Adrenal gland (tissue), 5 donors: ENCODE data around the gene NACC2.

Experiments
- CTCF ChIP-seq, 6 experiments: fragments of 450-650 bp in 4 of 6; fragments of 200-600 bp in 2 of 6; sonication (generic) in 1 of 6; IDR thresholded peaks; 1 replicate in 5 of 6; 2 replicates in 1 of 6; pipeline versions ENCODE4 v1.5.1 to v1.8.0; 2016 to 2021; ENCODE audit warnings: antibody characterized with exemption in 6 of 6, mild to moderate bottlenecking in 2 of 6, moderate library complexity in 1 of 6
- POLR2A ChIP-seq, 2 donors: fragments of 450-650 bp; IDR thresholded peaks; one replicate each; pipeline ENCODE4 v1.6.1; 2017; ENCODE audit warnings: antibody characterized with exemption in 2 of 2, mild to moderate bottlenecking in 2 of 2, moderate library complexity in 1 of 2
- donor health status: DM: no; HTN: no; CAD: no.

DNA sequence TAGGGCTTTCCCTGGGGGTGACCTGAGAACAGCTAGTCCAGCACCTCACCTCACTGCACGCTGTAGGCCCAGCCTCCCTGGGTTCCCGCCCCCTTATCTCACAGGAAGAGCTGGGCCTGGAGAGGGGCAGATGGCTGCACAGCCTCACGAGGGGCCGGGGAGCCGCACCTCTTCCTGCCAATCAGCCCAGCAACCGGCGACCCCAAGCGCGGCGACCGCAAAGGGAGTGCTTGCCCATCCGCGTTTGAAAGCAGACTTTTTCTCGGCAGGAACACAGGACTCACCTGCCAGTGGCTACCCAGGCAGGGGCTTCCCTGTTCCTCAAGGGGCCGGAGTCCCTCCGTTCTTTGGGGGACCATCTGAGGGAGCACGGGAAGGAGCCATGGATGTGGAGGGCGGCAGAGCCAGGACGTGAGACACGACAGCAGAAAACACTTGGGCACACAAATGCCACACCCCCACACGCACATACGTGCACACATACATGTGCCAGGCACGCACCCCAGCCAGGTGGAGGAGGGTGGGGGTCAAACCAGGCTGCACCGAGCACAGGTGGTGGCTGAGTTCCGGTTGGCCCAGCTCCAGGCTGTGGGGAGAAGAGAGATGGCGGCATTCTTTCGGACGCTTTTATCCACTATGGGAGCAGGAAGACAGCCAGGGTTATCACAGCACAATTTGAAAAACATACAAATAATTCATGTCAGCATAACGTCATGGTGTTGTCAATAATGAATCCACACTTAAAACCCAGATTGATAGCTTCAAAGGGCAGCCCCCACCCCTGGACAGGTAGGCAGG is 12.3 kb upstream of the NACC2 start:
- TF ChIP-seq CTCF (IDR thresholded peaks at IDR 0.05) = no peak
- TF ChIP-seq POLR2A (IDR thresholded peaks at IDR 0.05) = no peak
